HEK293 (cell line): ENCODE data around the gene E2F1.

Source experiments
- ZIC2 ChIP-seq: fragments of 450-650 bp; formaldehyde crosslinking; IDR thresholded peaks from 2 replicates; pipeline ENCODE4 v1.5.1; 2016; ENCODE audit warnings: missing biosample characterization, missing genetic modification characterization
- ZNF248 ChIP-seq: fragments of 450-650 bp; formaldehyde crosslinking; IDR thresholded peaks from 2 replicates; pipeline ENCODE4 v1.5.1; 2017; ENCODE audit warnings: missing biosample characterization, missing genetic modification characterization
- ZNF274 ChIP-seq, 2 experiments: fragments of 200-500 bp in 1 of 2; fragments of 450-650 bp in 1 of 2; sonication (Bioruptor generic) in 1 of 2; formaldehyde crosslinking in 1 of 2; IDR thresholded peaks; 2 replicates each; pipeline versions ENCODE4 v1.5.1 to v1.6.1; 2014 to 2016; ENCODE audit warnings: borderline replicate concordance in 1 of 2, inconsistent platforms in 1 of 2, low read length in 1 of 2, missing biosample characterization in 1 of 2, missing genetic modification characterization in 1 of 2
- ZNF660 ChIP-seq: fragments of 450-650 bp; IDR thresholded peaks from 2 replicates; pipeline ENCODE4 v1.5.1; 2018; ENCODE audit warnings: missing biosample characterization, mild to moderate bottlenecking, missing genetic modification characterization
- TF ChIP-seq, protein P1 (sequence below): fragments of 450-650 bp; formaldehyde crosslinking; IDR thresholded peaks from 2 replicates; pipeline ENCODE4 v1.5.1; 2016; ENCODE audit warnings: missing biosample characterization, missing genetic modification characterization
- TF ChIP-seq, protein P2 (sequence below): fragments of 450-650 bp; formaldehyde crosslinking; IDR thresholded peaks from 2 replicates; pipeline ENCODE4 v1.5.1; 2016; ENCODE audit warnings: missing biosample characterization, missing genetic modification characterization

DNA sequence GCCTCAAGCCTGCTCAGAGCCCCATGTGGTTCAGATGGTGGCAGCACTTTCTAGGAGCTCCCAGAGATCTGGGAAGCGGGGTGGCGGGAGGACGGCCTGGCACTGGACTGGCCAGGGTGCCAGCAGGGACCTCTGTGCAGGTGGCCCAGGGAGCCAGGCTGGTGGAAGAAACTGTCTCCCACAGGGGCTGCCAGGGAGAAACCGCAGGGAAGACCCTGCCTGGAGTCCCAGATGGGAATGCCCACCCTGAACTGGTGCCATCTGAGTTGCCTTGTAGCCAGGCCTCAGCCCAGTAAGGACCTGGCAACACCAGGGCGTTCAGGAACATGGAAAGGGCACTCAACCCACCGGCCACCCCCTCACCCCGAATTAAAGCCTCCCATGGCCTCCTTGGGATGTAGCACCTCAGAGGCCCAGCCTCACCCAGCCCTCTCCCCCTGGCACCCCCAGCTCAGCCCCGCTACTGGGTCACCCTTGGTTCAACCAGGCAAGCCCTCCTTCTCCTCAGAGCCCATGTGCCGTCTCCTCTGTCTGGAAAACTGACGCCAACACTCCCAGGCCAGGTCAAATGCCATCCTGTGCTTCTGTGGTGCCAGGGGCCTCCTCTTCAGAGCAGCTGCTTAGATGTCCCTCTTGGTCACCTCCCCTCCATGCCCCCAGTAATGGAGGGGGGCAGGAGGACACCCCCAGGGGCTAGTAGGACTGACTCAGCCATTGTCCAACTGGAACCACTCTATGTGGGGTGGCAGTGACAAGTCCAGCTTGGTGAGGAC, 30.0 kb downstream of the E2F1 start:
- TF ChIP-seq ZNF248 (no peak), ZNF660 (no peak), ZIC2 (tag by site-specific recombination) (no peak), ZNF274 (IDR thresholded peaks at IDR 0.05; ENCODE audit: low read length) (no peak), ZNF274 (tag by site-specific recombination; IDR thresholded peaks at IDR 0.05; ENCODE audit: borderline replicate concordance) (no peak)
- TF ChIP-seq, protein P1, sequence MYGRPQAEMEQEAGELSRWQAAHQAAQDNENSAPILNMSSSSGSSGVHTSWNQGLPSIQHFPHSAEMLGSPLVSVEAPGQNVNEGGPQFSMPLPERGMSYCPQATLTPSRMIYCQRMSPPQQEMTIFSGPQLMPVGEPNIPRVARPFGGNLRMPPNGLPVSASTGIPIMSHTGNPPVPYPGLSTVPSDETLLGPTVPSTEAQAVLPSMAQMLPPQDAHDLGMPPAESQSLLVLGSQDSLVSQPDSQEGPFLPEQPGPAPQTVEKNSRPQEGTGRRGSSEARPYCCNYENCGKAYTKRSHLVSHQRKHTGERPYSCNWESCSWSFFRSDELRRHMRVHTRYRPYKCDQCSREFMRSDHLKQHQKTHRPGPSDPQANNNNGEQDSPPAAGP (tag by site-specific recombination) = no peak
- TF ChIP-seq, protein P2, sequence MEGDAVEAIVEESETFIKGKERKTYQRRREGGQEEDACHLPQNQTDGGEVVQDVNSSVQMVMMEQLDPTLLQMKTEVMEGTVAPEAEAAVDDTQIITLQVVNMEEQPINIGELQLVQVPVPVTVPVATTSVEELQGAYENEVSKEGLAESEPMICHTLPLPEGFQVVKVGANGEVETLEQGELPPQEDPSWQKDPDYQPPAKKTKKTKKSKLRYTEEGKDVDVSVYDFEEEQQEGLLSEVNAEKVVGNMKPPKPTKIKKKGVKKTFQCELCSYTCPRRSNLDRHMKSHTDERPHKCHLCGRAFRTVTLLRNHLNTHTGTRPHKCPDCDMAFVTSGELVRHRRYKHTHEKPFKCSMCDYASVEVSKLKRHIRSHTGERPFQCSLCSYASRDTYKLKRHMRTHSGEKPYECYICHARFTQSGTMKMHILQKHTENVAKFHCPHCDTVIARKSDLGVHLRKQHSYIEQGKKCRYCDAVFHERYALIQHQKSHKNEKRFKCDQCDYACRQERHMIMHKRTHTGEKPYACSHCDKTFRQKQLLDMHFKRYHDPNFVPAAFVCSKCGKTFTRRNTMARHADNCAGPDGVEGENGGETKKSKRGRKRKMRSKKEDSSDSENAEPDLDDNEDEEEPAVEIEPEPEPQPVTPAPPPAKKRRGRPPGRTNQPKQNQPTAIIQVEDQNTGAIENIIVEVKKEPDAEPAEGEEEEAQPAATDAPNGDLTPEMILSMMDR = no peak
